ENCODE results near the gene FGF22. TPM values are rescaled to one million over a fixed set of nuclear protein-coding genes. Genes with fewer than 3 reads are reported as not detected.

FGF22 gene
- total and polyA plus RNA-seq, 2 of the 13 experiments (the other 11 are each of a cell fraction or from before 2014, with no cell fraction given), result 0.24 TPM; not detected in 1

DNA sequence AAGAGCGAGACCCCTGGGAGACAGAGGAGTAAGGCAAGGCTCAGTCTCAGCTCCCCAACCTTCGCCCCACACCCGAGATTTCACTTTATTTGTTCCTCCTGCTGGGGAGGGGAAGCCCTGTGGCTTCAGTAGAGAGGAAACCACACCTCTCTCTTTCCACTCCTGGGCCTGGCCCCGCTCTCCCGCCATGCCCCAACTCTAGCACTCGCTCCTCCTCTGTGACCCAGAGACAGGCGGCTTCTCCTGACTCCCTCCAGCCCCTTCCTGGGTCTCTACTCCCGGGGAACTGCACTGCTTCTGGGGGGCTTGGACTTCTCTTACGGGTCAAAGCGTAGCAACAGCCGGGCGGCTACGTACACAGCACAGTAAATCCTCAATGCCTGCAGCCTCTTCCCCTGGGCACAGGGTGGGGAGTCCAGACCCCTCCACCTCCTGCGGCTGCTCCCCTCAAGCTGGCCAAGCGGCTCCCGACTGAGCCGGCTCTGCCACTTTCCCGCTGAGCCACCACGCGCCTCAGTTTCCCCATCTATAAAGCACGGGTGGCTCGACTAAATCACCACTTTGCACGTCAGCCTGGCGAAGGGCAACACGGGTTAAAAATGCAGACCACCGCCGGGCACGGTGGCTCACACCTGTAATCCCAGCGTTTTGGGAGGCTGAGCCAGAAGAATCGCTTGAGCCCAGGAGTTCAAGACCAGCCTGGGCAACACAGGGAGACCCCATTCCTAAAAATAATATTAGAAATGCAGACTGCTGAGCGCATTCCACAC lies 21.9 kb downstream of the FGF22 start (continued):
- TF ChIP-seq NFKB2 (CRISPR knock-in tag; IDR thresholded peaks at IDR 0.05; ENCODE audit: borderline replicate concordance) (no peak), ZMYM4 (CRISPR knock-in tag; IDR thresholded peaks at IDR 0.05) (0 out of 2 replicates have a peak, but pooled peaks have one; percentile 7), ZNF790 (CRISPR knock-in tag; IDR thresholded peaks at IDR 0.05; ENCODE audit: borderline replicate concordance) (no peak; the same call in 1 of the 2 replicates), ZNF124 (CRISPR knock-in tag; IDR thresholded peaks at IDR 0.05) (no peak), ZNF44 (CRISPR knock-in tag; IDR thresholded peaks at IDR 0.05) (no peak), ZNF367 (CRISPR knock-in tag; IDR thresholded peaks at IDR 0.05; ENCODE audit: borderline replicate concordance) (no peak), BORCS8-MEF2B (CRISPR knock-in tag; IDR thresholded peaks at IDR 0.05) (0 out of 2 replicates have a peak, but pooled peaks have one; percentile 16), LCORL (IDR thresholded peaks at IDR 0.05) (no peak), LCORL (CRISPR knock-in tag; IDR thresholded peaks at IDR 0.05) (no peak), FLYWCH1 (CRISPR knock-in tag; IDR thresholded peaks at IDR 0.05) (no peak), ZNF841 (CRISPR knock-in tag; IDR thresholded peaks at IDR 0.05; ENCODE audit: borderline replicate concordance) (no peak), KAT2B (IDR thresholded peaks at IDR 0.05; ENCODE audit: borderline replicate concordance, low read depth, low read length) (no peak), ZFP36L2 (CRISPR knock-in tag; IDR thresholded peaks at IDR 0.05) (no peak), NCOA5 (CRISPR knock-in tag; IDR thresholded peaks at IDR 0.05) (no peak)
- TF ChIP-seq, protein P1, sequence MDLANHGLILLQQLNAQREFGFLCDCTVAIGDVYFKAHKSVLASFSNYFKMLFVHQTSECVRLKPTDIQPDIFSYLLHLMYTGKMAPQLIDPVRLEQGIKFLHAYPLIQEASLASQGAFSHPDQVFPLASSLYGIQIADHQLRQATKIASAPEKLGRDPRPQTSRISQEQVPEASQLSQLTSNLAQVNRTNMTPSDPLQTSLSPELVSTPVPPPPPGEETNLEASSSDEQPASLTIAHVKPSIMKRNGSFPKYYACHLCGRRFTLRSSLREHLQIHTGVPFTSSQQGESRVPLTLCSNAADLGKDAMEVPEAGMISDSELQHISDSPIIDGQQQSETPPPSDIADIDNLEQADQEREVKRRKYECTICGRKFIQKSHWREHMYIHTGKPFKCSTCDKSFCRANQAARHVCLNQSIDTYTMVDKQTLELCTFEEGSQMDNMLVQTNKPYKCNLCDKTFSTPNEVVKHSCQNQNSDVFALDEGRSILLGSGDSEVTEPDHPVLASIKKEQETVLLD (CRISPR knock-in tag; IDR thresholded peaks at IDR 0.05; ENCODE audit: low read depth), result no peak
- TF ChIP-seq, protein P2, sequence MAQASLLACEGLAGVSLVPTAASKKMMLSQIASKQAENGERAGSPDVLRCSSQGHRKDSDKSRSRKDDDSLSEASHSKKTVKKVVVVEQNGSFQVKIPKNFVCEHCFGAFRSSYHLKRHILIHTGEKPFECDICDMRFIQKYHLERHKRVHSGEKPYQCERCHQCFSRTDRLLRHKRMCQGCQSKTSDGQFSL (CRISPR knock-in tag; IDR thresholded peaks at IDR 0.05), result no peak
- TF ChIP-seq, protein P3, sequence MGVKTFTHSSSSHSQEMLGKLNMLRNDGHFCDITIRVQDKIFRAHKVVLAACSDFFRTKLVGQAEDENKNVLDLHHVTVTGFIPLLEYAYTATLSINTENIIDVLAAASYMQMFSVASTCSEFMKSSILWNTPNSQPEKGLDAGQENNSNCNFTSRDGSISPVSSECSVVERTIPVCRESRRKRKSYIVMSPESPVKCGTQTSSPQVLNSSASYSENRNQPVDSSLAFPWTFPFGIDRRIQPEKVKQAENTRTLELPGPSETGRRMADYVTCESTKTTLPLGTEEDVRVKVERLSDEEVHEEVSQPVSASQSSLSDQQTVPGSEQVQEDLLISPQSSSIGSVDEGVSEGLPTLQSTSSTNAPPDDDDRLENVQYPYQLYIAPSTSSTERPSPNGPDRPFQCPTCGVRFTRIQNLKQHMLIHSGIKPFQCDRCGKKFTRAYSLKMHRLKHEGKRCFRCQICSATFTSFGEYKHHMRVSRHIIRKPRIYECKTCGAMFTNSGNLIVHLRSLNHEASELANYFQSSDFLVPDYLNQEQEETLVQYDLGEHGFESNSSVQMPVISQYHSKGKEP (CRISPR knock-in tag; IDR thresholded peaks at IDR 0.05), result no peak
- TF ChIP-seq, protein P4, sequence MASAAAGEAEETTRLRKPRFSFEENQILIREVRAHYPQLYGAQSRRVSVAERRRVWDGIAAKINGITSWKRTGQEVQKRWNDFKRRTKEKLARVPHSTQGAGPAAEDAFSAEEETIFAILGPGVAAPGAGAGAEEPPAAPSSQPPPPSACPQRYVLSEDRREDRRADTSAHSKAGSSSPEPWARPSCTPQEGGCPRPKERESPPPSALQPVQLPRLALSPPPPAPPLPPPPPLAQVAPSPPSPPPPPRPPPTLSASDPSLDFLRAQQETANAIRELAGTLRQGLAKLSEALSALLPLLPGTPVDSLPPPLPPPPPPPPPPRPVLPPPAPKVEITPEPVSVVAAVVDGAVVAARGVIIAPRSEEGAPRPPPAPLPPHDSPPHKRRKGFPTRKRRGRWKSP (CRISPR knock-in tag; IDR thresholded peaks at IDR 0.05), result no peak; the same call in 1 of the 2 replicates
- TF ChIP-seq, protein P5, sequence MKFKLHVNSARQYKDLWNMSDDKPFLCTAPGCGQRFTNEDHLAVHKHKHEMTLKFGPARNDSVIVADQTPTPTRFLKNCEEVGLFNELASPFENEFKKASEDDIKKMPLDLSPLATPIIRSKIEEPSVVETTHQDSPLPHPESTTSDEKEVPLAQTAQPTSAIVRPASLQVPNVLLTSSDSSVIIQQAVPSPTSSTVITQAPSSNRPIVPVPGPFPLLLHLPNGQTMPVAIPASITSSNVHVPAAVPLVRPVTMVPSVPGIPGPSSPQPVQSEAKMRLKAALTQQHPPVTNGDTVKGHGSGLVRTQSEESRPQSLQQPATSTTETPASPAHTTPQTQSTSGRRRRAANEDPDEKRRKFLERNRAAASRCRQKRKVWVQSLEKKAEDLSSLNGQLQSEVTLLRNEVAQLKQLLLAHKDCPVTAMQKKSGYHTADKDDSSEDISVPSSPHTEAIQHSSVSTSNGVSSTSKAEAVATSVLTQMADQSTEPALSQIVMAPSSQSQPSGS (CRISPR knock-in tag; IDR thresholded peaks at IDR 0.05), result no peak
